Osteocyte (in vitro differentiated cells): ENCODE results near the gene MPP4. TPM values are rescaled to one million over a fixed set of nuclear protein-coding genes. Genes with fewer than 3 reads are reported as not detected.

ENCODE experiments used
- DNase-seq: peaks from one replicate; pipeline ENCODE4 v3.0.0; 2021; ENCODE audit warnings: mixed read lengths; ENCODE audit not compliant: unreplicated experiment; ENCODE audit errors: extremely low spot score
- H3K27ac Mint-ChIP-seq: one replicate; pipeline ENCODE4 v1.8.0; 2021; ENCODE audit warnings: mild to moderate bottlenecking, mixed read lengths; ENCODE audit not compliant: unreplicated experiment
- H3K27me3 Mint-ChIP-seq: one replicate; pipeline ENCODE4 v1.8.0; 2021; ENCODE audit warnings: mixed read lengths; ENCODE audit not compliant: unreplicated experiment
- H3K36me3 Mint-ChIP-seq: one replicate; pipeline ENCODE4 v1.8.0; 2021; ENCODE audit warnings: mixed read lengths; ENCODE audit not compliant: unreplicated experiment
- H3K4me1 Mint-ChIP-seq: one replicate; pipeline ENCODE4 v1.8.0; 2021; ENCODE audit warnings: mixed read lengths; ENCODE audit not compliant: unreplicated experiment
- H3K4me3 Mint-ChIP-seq: one replicate; pipeline ENCODE4 v1.8.0; 2021; ENCODE audit warnings: mild to moderate bottlenecking, moderate library complexity, mixed read lengths; ENCODE audit not compliant: unreplicated experiment
- H3K9me3 Mint-ChIP-seq: one replicate; pipeline ENCODE4 v1.8.0; 2021; ENCODE audit warnings: mixed read lengths; ENCODE audit not compliant: unreplicated experiment
- total RNA-seq: library from RNA; stranded (reverse); gene quantifications from 2 replicates; pipeline ENCODE4 v1.2.1, GENCODE V29; 2021
- TF ChIP-seq, protein P1 (sequence below): fragments of 200-600 bp; sonication (generic); IDR thresholded peaks from 2 replicates; pipeline ENCODE4 v1.5.0; 2021; ENCODE audit warnings: antibody characterized with exemption, mild to moderate bottlenecking, moderate library complexity

MPP4 gene
- total RNA-seq, 1 donor from 2014 or later = 0.83 TPM

DNA sequence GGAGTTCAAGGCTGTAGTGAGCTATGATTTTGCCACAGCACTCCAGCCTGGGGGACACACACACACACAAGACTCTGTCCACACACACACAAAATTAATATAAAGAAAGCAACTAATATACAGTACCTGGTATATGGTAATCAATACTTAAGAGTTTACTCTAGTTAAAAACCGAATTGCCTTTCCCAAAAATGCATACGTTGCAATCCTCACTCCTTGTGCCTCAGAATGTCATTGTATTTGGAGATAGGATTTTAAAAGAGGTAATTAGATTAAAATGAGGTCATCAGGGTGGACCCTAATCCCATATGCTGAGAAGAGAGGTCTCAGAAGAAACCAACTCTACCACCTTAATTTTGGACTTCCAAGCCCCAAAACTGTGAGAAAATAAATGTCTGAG is 90.9 kb downstream of the MPP4 start:
- H3K27me3 Mint-ChIP-seq = peaks cover 22% of the 10 kb centered on the region
- peaks cover 4% of the 10 kb centered on the region for H3K36me3 Mint-ChIP-seq
- DNase-seq = no peak
- TF ChIP-seq, protein P1, sequence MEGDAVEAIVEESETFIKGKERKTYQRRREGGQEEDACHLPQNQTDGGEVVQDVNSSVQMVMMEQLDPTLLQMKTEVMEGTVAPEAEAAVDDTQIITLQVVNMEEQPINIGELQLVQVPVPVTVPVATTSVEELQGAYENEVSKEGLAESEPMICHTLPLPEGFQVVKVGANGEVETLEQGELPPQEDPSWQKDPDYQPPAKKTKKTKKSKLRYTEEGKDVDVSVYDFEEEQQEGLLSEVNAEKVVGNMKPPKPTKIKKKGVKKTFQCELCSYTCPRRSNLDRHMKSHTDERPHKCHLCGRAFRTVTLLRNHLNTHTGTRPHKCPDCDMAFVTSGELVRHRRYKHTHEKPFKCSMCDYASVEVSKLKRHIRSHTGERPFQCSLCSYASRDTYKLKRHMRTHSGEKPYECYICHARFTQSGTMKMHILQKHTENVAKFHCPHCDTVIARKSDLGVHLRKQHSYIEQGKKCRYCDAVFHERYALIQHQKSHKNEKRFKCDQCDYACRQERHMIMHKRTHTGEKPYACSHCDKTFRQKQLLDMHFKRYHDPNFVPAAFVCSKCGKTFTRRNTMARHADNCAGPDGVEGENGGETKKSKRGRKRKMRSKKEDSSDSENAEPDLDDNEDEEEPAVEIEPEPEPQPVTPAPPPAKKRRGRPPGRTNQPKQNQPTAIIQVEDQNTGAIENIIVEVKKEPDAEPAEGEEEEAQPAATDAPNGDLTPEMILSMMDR = no peak
- no peaks in the 10 kb centered on the region for H3K4me1 Mint-ChIP-seq
- no peak overlapping the region for H3K4me3 Mint-ChIP-seq
- no peak overlapping the region for H3K27ac Mint-ChIP-seq
- peaks cover 18% of the 10 kb centered on the region for H3K9me3 Mint-ChIP-seq

DNA sequence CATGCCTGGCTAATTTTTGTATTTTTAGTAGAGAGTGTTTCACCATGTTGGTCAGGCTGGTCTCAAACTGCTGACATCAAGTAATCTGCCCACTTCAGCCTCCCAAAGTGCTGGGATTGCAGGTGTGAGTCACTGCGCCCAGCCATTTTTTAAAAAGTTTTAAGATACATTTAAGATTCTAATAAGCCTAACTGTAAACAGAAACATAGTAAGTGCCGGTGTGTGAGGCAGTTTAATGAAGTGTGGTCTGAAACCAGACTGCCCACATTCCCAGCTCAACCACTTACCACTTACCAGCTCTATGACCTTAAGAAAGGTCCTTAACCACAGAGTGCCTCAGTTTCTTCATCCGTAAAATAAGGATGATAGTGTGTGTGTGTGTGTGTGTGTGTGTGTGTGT is 97.5 kb downstream of the MPP4 start:
- Mint-ChIP-seq H3K27ac (no peak overlapping the region), H3K27me3 (peaks cover 25% of the 10 kb centered on the region), H3K4me1 (no peaks in the 10 kb centered on the region), H3K9me3 (peaks cover 8% of the 10 kb centered on the region), H3K36me3 (no peaks in the 10 kb centered on the region), H3K4me3 (no peak overlapping the region)
- no peak for DNase-seq
- TF ChIP-seq, protein P1 = no peak

DNA sequence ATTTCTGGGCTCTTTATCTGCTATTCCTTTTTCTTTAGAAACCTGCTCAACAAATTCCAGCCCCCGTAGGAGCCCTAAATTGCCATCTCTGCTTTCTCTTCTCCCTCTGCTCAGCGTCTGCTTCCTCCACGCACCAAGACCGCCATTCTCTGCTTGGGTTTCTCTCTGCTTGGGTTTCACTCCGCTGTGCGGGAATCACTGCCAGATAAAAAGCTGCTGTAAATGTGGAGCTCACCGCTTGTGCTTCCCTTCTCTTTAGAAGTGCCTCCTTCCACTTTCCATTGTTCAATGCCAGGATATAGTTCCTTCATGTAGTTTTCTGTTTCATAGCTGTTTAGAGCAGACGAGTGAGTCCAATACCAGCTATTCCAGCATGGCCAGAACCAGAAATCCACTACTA is 101.0 kb downstream of the MPP4 start:
- TF ChIP-seq, protein P1 = no peak
- DNase-seq = no peak
- H3K9me3 Mint-ChIP-seq = peaks cover 8% of the 10 kb centered on the region
- H3K4me3 Mint-ChIP-seq = no peak overlapping the region
- H3K27ac Mint-ChIP-seq = no peak overlapping the region
- H3K36me3 Mint-ChIP-seq = no peaks in the 10 kb centered on the region
- H3K27me3 Mint-ChIP-seq = peaks cover 11% of the 10 kb centered on the region
- no peaks in the 10 kb centered on the region for H3K4me1 Mint-ChIP-seq

Other genes with a start within 250 kb of the MPP4 start
- 36.2 and 38.7 TPM in 2 replicates for gene TRAK2, start 247.2 kb downstream of the MPP4 start, total RNA-seq
- gene STRADB, start 246.9 kb downstream of the MPP4 start, total RNA-seq = 18.5 and 23.7 TPM in 2 replicates
- 37.9 and 38.6 TPM in 2 replicates for gene TMEM237, start 55.1 kb downstream of the MPP4 start, total RNA-seq
- 35.5 and 39.1 TPM in 2 replicates for gene ALS2, start 82.3 kb upstream of the MPP4 start, total RNA-seq
- 0.47 and 0.70 TPM in 2 replicates for gene CDK15, start 107.9 kb upstream of the MPP4 start, total RNA-seq